Ishikawa (cell line): ENCODE results near the gene GAL3ST1.

Experiments
- CEBPB ChIP-seq: IDR thresholded peaks from 2 replicates; pipeline ENCODE4 v1.6.1; 2012
- CREB1 ChIP-seq: IDR thresholded peaks from 2 replicates; pipeline ENCODE4 v1.6.1; 2012; ENCODE audit warnings: low read depth
- EGR1 ChIP-seq: IDR thresholded peaks from 2 replicates; pipeline ENCODE4 v1.6.1; 2012
- EP300 ChIP-seq: IDR thresholded peaks from 2 replicates; pipeline ENCODE4 v1.6.1; 2012; ENCODE audit warnings: borderline replicate concordance
- FOXM1 ChIP-seq: IDR thresholded peaks from 2 replicates; pipeline ENCODE4 v1.6.1; 2012; ENCODE audit warnings: low read depth, borderline replicate concordance
- NFIC ChIP-seq: IDR thresholded peaks from 2 replicates; pipeline ENCODE4 v1.6.1; 2012
- RAD21 ChIP-seq: IDR thresholded peaks from 2 replicates; pipeline ENCODE4 v1.6.1; 2012; ENCODE audit warnings: low read depth
- TAF1 ChIP-seq: IDR thresholded peaks from 2 replicates; pipeline ENCODE4 v1.6.1; 2012; ENCODE audit warnings: low read depth, mild to moderate bottlenecking
- TCF12 ChIP-seq: IDR thresholded peaks from 2 replicates; pipeline ENCODE4 v1.6.1; 2012; ENCODE audit warnings: low read depth
- TEAD4 ChIP-seq: IDR thresholded peaks from 2 replicates; pipeline ENCODE4 v1.6.1; 2012
- YY1 ChIP-seq: IDR thresholded peaks from 2 replicates; pipeline ENCODE4 v1.6.1; 2012; ENCODE audit warnings: low read depth
- ZBTB7A ChIP-seq: IDR thresholded peaks from 2 replicates; pipeline ENCODE4 v1.6.1; 2012; ENCODE audit warnings: low read depth
- TF ChIP-seq, protein P1 (sequence below): IDR thresholded peaks from 2 replicates; pipeline ENCODE4 v1.6.1; 2012
- TF ChIP-seq, protein P2 (sequence below): IDR thresholded peaks from 2 replicates; pipeline ENCODE4 v1.6.1; 2012
- TF ChIP-seq, protein P3 (sequence below): IDR thresholded peaks from 2 replicates; pipeline ENCODE4 v1.6.1; 2012; ENCODE audit warnings: low read depth, mild to moderate bottlenecking

GAL3ST1 gene

DNA sequence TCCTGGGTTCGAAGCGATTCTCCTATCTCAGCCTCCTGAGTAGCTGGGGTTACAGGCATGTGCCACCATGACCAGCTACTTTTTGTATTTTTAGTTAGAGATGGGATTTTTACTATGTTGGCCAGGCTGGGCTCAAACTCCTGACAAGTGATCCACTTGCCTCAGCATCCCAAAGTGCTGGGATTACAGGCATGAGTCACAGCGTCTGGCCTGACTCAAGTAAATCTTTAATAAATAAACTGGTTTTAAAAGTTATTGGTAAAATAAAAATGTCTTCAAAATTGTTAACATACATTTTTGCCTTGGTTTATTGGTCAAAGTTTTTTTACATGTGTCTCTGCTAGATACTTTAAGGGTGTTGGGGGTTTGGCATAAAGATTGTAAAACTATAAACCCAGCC lies 24.5 kb upstream of the GAL3ST1 start:
- TF ChIP-seq, protein P1, sequence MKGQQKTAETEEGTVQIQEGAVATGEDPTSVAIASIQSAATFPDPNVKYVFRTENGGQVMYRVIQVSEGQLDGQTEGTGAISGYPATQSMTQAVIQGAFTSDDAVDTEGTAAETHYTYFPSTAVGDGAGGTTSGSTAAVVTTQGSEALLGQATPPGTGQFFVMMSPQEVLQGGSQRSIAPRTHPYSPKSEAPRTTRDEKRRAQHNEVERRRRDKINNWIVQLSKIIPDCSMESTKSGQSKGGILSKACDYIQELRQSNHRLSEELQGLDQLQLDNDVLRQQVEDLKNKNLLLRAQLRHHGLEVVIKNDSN: no peak
- TF ChIP-seq EGR1 (no peak), CREB1 (no peak), CEBPB (no peak), RAD21 (no peak), TEAD4 (no peak), TAF1 (no peak), ZBTB7A (no peak), TCF12 (no peak), YY1 (no peak)
- TF ChIP-seq, protein P2, sequence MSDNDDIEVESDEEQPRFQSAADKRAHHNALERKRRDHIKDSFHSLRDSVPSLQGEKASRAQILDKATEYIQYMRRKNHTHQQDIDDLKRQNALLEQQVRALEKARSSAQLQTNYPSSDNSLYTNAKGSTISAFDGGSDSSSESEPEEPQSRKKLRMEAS: no peak

DNA sequence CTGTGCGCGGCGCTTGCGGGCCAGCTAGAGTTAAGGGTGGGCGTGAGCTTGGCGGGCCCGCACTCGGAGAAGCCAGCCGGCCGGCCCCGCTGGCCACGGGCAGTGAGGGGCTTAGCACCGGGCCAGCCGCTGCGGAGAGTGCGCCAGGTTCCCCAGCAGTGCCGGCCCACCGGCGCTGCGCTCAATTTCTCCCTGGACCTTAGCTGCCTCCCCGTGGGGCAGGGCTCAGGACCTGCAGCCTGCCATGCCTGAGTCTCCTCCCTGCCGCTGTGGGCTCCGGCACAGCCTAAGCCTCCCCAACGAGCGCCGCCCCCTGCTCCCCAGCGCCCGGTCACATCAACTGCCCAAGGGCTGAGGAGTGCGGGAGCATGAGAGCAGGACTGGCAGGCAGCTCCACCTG lies 22.4 kb upstream of the GAL3ST1 start:
- TF ChIP-seq, protein P3, sequence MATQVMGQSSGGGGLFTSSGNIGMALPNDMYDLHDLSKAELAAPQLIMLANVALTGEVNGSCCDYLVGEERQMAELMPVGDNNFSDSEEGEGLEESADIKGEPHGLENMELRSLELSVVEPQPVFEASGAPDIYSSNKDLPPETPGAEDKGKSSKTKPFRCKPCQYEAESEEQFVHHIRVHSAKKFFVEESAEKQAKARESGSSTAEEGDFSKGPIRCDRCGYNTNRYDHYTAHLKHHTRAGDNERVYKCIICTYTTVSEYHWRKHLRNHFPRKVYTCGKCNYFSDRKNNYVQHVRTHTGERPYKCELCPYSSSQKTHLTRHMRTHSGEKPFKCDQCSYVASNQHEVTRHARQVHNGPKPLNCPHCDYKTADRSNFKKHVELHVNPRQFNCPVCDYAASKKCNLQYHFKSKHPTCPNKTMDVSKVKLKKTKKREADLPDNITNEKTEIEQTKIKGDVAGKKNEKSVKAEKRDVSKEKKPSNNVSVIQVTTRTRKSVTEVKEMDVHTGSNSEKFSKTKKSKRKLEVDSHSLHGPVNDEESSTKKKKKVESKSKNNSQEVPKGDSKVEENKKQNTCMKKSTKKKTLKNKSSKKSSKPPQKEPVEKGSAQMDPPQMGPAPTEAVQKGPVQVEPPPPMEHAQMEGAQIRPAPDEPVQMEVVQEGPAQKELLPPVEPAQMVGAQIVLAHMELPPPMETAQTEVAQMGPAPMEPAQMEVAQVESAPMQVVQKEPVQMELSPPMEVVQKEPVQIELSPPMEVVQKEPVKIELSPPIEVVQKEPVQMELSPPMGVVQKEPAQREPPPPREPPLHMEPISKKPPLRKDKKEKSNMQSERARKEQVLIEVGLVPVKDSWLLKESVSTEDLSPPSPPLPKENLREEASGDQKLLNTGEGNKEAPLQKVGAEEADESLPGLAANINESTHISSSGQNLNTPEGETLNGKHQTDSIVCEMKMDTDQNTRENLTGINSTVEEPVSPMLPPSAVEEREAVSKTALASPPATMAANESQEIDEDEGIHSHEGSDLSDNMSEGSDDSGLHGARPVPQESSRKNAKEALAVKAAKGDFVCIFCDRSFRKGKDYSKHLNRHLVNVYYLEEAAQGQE: no peak
- TF ChIP-seq NFIC (no peak), CEBPB (no peak), ZBTB7A (no peak), EGR1 (no peak), TEAD4 (no peak), RAD21 (no peak), EP300 (no peak)
- TF ChIP-seq, protein P1: no peak
- TF ChIP-seq, protein P2: no peak

DNA sequence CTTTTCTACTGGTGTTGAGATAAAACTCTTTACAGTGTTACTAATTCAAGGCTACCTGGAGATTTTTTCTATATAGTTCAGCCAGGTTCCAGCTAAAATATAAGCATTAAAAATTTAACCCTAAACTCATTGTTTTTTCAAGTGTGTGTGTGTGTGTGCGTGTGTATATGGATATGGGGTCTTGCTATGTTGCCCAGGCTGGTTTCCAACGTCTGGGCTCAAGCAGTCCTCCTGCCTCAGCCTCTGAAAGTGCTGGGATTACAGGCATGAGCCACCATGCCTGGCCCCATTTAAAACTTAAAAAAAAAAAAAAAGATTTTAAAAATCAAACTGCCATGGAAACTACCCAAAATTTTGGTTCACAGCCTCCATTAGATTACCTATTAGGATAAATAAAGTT lies 21.7 kb upstream of the GAL3ST1 start:
- TF ChIP-seq EGR1 (no peak), TEAD4 (no peak), CREB1 (no peak), RAD21 (no peak), TCF12 (no peak), ZBTB7A (no peak), CEBPB (no peak), EP300 (no peak), FOXM1 (no peak), YY1 (no peak), TAF1 (no peak), NFIC (no peak)
- TF ChIP-seq, protein P3: no peak
- TF ChIP-seq, protein P1: no peak
- TF ChIP-seq, protein P2: no peak

DNA sequence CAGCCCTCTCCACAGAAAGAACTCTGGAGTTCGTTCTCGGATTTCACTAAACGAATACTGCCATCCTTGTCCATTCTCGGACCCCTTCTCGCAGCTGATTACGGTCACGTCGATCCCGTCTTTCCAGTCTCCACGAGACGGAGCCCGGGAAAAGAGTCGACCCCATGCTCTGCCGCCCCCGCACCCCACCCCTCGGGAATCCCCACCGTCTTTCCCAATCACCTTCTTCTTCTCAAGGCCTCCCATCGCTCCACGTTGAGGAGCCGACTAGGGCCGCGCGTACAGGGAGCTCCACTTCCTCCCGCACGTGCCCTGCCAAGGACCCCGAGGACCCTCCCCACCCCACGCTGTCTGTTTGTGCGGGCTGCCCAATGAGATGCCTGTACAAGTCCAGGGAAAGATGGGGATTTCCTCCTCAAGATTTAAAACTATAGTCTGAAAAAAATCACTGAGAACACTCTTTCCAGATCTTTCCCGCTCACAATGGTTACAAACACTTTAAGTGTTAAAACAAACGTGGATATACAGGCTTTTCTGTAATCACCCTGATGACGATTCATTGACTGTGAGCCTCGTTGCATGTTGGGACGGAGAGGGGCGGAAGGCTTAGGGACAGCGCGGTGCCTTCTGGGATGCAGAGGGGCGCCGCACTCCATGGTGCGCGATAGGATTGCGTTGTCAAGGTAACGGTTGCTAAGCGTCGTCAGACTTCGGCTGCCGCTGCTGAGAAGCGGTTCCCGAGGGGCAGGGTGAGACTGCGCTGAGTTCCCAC lies 17.3 kb upstream of the GAL3ST1 start, which contains the start of gene PES1:
PES1 (minus strand) TSS at position 323 of the 772 bp plus-strand sequence; CDS start at position 246, 77 bp downstream.
- TF ChIP-seq CREB1 (peak; percentile 97), NFIC (peak; percentile 9; the same call in 1 of the 2 replicates), TEAD4 (peak; percentile 7; the same call in 1 of the 2 replicates), EP300 (peak; percentile 32; the same call in 1 of the 2 replicates), ZBTB7A (no peak), TCF12 (0 out of 2 replicates have a peak, but pooled peaks have one; percentile 60), EGR1 (0 out of 2 replicates have a peak, but pooled peaks have one; percentile 42), TAF1 (peak; percentile 56), FOXM1 (peak; percentile 63; the same call in 1 of the 2 replicates), CEBPB (0 out of 2 replicates have a peak, but pooled peaks have one; percentile 12), RAD21 (no peak), YY1 (peak; percentile 52; the same call in 1 of the 2 replicates)
- TF ChIP-seq, protein P1: peak; percentile 90
- TF ChIP-seq, protein P3: no peak
- TF ChIP-seq, protein P2: peak; percentile 98
